Spleen (tissue), 7 donors: ENCODE results near the gene FOLR3.

Source experiments
- CTCF ChIP-seq, 11 experiments: fragments of 200-600 bp in 7 of 11; fragments of 450-650 bp in 4 of 11; sonication (generic) in 4 of 11; IDR thresholded peaks in 8 of 11; conservative IDR thresholded peaks in 3 of 11; 1 replicate in 7 of 11; 2 replicates in 4 of 11; pipeline versions ENCODE4 v1.4.0 to v1.8.0; 2016 to 2021; ENCODE audit warnings: antibody characterized with exemption in 11 of 11, inconsistent platforms in 4 of 11, mild to moderate bottlenecking in 1 of 11
- POLR2A ChIP-seq, 3 donors: fragments of 450-650 bp; IDR thresholded peaks; one replicate each; pipeline ENCODE4 v1.5.1; 2017; ENCODE audit warnings: antibody characterized with exemption in 3 of 3, mild to moderate bottlenecking in 1 of 3
- POLR2AphosphoS5 ChIP-seq, 3 donors: sonication (generic); formaldehyde crosslinking; IDR thresholded peaks; one replicate each; pipeline ENCODE4 v1.5.1; 2017; ENCODE audit warnings: antibody characterized with exemption in 3 of 3
- donor health status: DM: no; HTN: no; CAD: no; lungs with moderate emphysema.
- donor health status: DM: no; HTN: no; CAD: no.
- donor health status: DM: no; HTN: no; CAD: no.

GRCh38 chr11:72179804-72180396 is 44.4 kb downstream of the FOLR3 start:
- no peak for TF ChIP-seq POLR2A (IDR thresholded peaks at IDR 0.05)
- TF ChIP-seq CTCF (IDR thresholded peaks at IDR 0.05 in 8 of 11, conservative IDR thresholded peaks at IDR 0.05 in 3 of 11), result no peak
- TF ChIP-seq POLR2AphosphoS5 (IDR thresholded peaks at IDR 0.05), result no peak
